Natural killer cell (primary cell): Measurements from ENCODE around the gene FOXP3. TPM values are rescaled to one million over a fixed set of nuclear protein-coding genes. Genes with fewer than 3 reads are reported as not detected.

Experiments
- ATAC-seq, 3 donors: fragments of 150-1000 bp in 2 of 3; fragments of 200-7000 bp in 1 of 3; cut with Tn5 transposase; 1 replicate in 1 of 3; 2 replicates in 2 of 3; pipeline ENCODE4 v1.10.0; 2021; ENCODE audit warnings: mild to moderate bottlenecking in 2 of 3, moderate library complexity in 2 of 3
- DNase-seq, 2 donors: peaks; one replicate each; pipeline versions ENCODE4 v3.0.0 to v3.0.0-alpha.2; 2013 to 2021; ENCODE audit warnings: mixed read lengths in 1 of 2
- H3K27ac ChIP-seq: one replicate; pipeline ENCODE4 v1.5.1; 2013; ENCODE audit warnings: mild to moderate bottlenecking, low read length
- H3K27me3 ChIP-seq: one replicate; pipeline ENCODE4 v1.6.1; 2013; ENCODE audit warnings: low read length; ENCODE audit not compliant: control insufficient read depth, insufficient read depth
- H3K36me3 ChIP-seq: one replicate; pipeline ENCODE4 v1.6.1; 2013; ENCODE audit warnings: low read length; ENCODE audit not compliant: control insufficient read depth, insufficient read depth
- H3K4me1 ChIP-seq: one replicate; pipeline ENCODE4 v1.6.1; 2013; ENCODE audit warnings: low read length; ENCODE audit not compliant: control insufficient read depth, insufficient read depth
- H3K4me3 ChIP-seq: one replicate; pipeline ENCODE4 v1.5.1; 2013; ENCODE audit warnings: low read length
- H3K9me3 ChIP-seq: one replicate; pipeline ENCODE4 v1.6.1; 2013; ENCODE audit warnings: low read length; ENCODE audit not compliant: control insufficient read depth, insufficient read depth
- H3K27ac Mint-ChIP-seq, 2 donors: one replicate each; pipeline ENCODE4 v1.8.0; 2022; ENCODE audit warnings: mild to moderate bottlenecking in 2 of 2, mixed read lengths in 2 of 2, moderate library complexity in 1 of 2
- H3K27me3 Mint-ChIP-seq, 2 donors: one replicate each; pipeline ENCODE4 v1.8.0; 2022; ENCODE audit warnings: low read depth in 2 of 2, mixed read lengths in 2 of 2
- H3K36me3 Mint-ChIP-seq: one replicate; pipeline ENCODE4 v1.8.0; 2022; ENCODE audit warnings: mixed read lengths
- H3K4me1 Mint-ChIP-seq, 2 donors: one replicate each; pipeline ENCODE4 v1.8.0; 2022; ENCODE audit warnings: mixed read lengths in 2 of 2
- H3K4me3 Mint-ChIP-seq: one replicate; pipeline ENCODE4 v1.8.0; 2022; ENCODE audit warnings: mild to moderate bottlenecking, moderate library complexity, mixed read lengths
- H3K9me3 Mint-ChIP-seq, 2 donors: one replicate each; pipeline ENCODE4 v1.8.0; 2022; ENCODE audit warnings: mixed read lengths in 2 of 2
- CTCF ChIP-seq: fragments of 200-600 bp; IDR thresholded peaks from one replicate; pipeline ENCODE4 v1.8.0; 2022; ENCODE audit warnings: antibody characterized with exemption
- WGBS: methylation state at CpG from one replicate; pipeline ENCODE4 v1.1.7; 2013; ENCODE audit warnings: missing lambda C conversion rate; ENCODE audit not compliant: insufficient coverage; 5-methylcytosine and 5-hydroxymethylcytosine counted together
- intact Hi-C: fragments of 100-400 bp; cut with micrococcal nuclease; formaldehyde crosslinking; loops from one replicate; pipeline ENCODE4 v1.14.2; 2022
- total RNA-seq, 4 donors: library from RNA; stranded (reverse); fragments of 120-200 nt in 1 of 4; gene quantifications; one replicate each; pipeline versions ENCODE4 v1.2.3 to v1.2.4, GENCODE V29; 2013 to 2022

FOXP3 gene
- total RNA-seq, 3 donors from 2014 or later (not counting 1 experiment from before 2014, with no cell fraction given): 0.09 to 0.32 (median 0.20) TPM

- WGBS: 79% methylated on average over 1 of the region's 1 CpG
- intact Hi-C loops: no loop called here
- ATAC-seq: no peak
- TF ChIP-seq CTCF: no peak
- H3K36me3 ChIP-seq: no peaks in the 10 kb centered on the region
- no peak overlapping the region for H3K27ac Mint-ChIP-seq
- DNase-seq: no peak
- H3K36me3 Mint-ChIP-seq: no peaks in the 10 kb centered on the region
- H3K4me1 ChIP-seq: no peaks in the 10 kb centered on the region
- no peak overlapping the region for H3K4me3 ChIP-seq
- peaks cover 0 to 4% of the 10 kb centered on the region in 2 donors for H3K27me3 Mint-ChIP-seq
- H3K9me3 Mint-ChIP-seq: no peaks in the 10 kb centered on the region
- H3K4me1 Mint-ChIP-seq: no peaks in the 10 kb centered on the region
- H3K4me3 Mint-ChIP-seq: no peak overlapping the region
- H3K27me3 ChIP-seq: no peaks in the 10 kb centered on the region
- no peaks in the 10 kb centered on the region for H3K9me3 ChIP-seq
- no peak overlapping the region for H3K27ac ChIP-seq
Measured at GRCh38 chrX:49212861-49213260, 51.6 kb downstream of the FOXP3 start.

DNA sequence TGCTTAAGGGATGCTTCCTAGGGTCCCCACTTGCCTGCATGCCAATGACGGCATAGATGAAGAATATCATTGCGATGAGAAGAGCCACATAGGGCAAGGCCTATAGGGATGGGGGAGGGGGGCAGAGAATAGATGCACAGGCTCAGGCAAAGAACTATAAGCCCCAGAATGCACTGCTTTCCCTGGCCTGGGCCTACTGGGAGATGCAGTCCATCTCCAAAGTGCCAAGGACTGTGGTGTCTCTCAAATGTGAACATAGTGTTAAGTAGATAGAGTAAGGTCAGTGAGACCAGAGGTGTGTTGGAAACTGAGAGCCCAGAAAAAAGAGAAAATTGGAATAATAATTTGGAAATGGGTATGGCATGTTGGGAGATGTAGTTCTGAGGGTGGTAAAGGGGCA lies 52.3 kb downstream of the FOXP3 start:
- no peak overlapping the region for H3K4me3 ChIP-seq
- intact Hi-C loops: no loop called here
- no peak for ATAC-seq
- Mint-ChIP-seq H3K4me1 (no peaks in the 10 kb centered on the region), H3K36me3 (no peaks in the 10 kb centered on the region), H3K4me3 (no peak overlapping the region), H3K27ac (no peak overlapping the region), H3K9me3 (no peaks in the 10 kb centered on the region), H3K27me3 (peaks cover 0 to 4% of the 10 kb centered on the region in 2 donors)
- H3K27ac ChIP-seq: no peak overlapping the region
- no peak for TF ChIP-seq CTCF
- H3K36me3 ChIP-seq: no peaks in the 10 kb centered on the region
- no peaks in the 10 kb centered on the region for H3K4me1 ChIP-seq
- no peaks in the 10 kb centered on the region for H3K27me3 ChIP-seq
- DNase-seq: no peak
- 92% methylated on average over 2 of the region's 2 CpGs for WGBS
- H3K9me3 ChIP-seq: no peaks in the 10 kb centered on the region

- no peaks in the 10 kb centered on the region for H3K9me3 Mint-ChIP-seq
- DNase-seq: no peak
- no peaks in the 10 kb centered on the region for H3K36me3 Mint-ChIP-seq
- no peaks in the 10 kb centered on the region for H3K4me1 Mint-ChIP-seq
- no peaks in the 10 kb centered on the region for H3K27me3 ChIP-seq
- ATAC-seq: no peak
- H3K36me3 ChIP-seq: no peaks in the 10 kb centered on the region
- no peak overlapping the region for H3K27ac ChIP-seq
- TF ChIP-seq CTCF: no peak
- H3K4me3 Mint-ChIP-seq: no peak overlapping the region
- WGBS: 90% methylated on average over 6 of the region's 9 CpGs
- no peaks in the 10 kb centered on the region for H3K9me3 ChIP-seq
- H3K27ac Mint-ChIP-seq: no peak overlapping the region
- H3K27me3 Mint-ChIP-seq: peaks cover 0 to 4% of the 10 kb centered on the region in 2 donors
- H3K4me3 ChIP-seq: no peak overlapping the region
- H3K4me1 ChIP-seq: no peaks in the 10 kb centered on the region
- intact Hi-C loops: no loop called here
Measured at GRCh38 chrX:49211074-49211473, 53.4 kb downstream of the FOXP3 start.

DNA sequence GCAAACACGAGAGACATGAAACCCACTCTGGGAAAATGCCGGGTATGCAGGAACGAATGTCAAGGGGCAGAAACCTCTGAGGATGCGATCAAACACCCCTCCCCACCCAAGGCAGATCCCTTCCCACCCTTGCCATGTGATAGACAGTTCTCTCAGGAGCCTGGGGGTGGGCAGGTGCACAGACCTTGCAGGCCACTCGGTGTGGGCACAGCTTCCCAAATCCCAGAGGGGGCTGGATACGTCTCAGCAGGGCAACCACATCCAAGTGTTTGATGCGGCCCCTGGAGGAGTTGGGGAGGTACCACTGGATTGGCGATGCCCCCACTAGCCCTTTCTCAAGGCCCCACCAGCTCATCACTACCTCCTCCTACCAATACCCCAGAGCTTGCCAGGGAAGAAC lies 54.1 kb downstream of the FOXP3 start:
- H3K9me3 ChIP-seq: no peaks in the 10 kb centered on the region
- no peaks in the 10 kb centered on the region for H3K27me3 ChIP-seq
- Mint-ChIP-seq H3K27ac (no peak overlapping the region), H3K4me3 (no peak overlapping the region), H3K27me3 (peaks cover 0 to 4% of the 10 kb centered on the region in 2 donors), H3K4me1 (no peaks in the 10 kb centered on the region), H3K9me3 (no peaks in the 10 kb centered on the region), H3K36me3 (no peaks in the 10 kb centered on the region)
- H3K4me3 ChIP-seq: no peak overlapping the region
- no peak for DNase-seq
- WGBS: 85% methylated on average over 5 of the region's 8 CpGs
- intact Hi-C loops: no loop called here
- no peak for ATAC-seq
- no peaks in the 10 kb centered on the region for H3K4me1 ChIP-seq
- no peak overlapping the region for H3K27ac ChIP-seq
- no peak for TF ChIP-seq CTCF
- no peaks in the 10 kb centered on the region for H3K36me3 ChIP-seq
